Stimulated activated naive CD8-positive, alpha-beta T cell treated with anti-CD3 and anti-CD28 coated beads, Interleukin-15, Interleukin-2, amounts not matched to agents 100 U/mL and 50 U/mL, for 24 hours (primary cell): ENCODE results near the gene ABCC4.
"Not testable (repeated sequence)": the region's sequence is repeated elsewhere in the genome, so short reads cannot be mapped to it uniquely, and the experiment has no call there.

Source experiments
- ATAC-seq: fragments of 150-1000 bp; cut with Tn5 transposase; one replicate; pipeline ENCODE4 v1.10.0; 2021
- DNase-seq: peaks from one replicate; pipeline ENCODE4 v3.0.0; 2021

Gene ABCC4

DNA sequence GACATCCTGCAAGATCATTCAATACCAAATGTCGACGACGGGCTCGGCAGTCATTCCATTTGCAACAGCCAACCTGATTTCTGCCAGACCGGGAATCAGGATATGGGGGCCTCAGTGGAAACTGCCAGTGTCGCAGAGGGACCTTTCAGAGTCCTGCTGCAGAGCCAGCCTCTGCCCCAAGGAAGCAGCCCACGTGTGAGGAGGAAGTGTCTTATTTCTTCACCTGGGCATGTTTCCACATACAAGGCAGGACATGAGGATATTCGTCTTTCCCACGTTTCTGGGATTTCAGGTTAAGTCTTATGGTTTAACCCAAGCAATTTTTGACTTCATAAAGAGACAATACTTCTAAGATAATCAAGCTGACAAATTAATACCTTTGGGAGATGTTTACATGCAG is 69.9 kb downstream of the ABCC4 start:
- ATAC-seq (no peak), DNase-seq (no peak)

DNA sequence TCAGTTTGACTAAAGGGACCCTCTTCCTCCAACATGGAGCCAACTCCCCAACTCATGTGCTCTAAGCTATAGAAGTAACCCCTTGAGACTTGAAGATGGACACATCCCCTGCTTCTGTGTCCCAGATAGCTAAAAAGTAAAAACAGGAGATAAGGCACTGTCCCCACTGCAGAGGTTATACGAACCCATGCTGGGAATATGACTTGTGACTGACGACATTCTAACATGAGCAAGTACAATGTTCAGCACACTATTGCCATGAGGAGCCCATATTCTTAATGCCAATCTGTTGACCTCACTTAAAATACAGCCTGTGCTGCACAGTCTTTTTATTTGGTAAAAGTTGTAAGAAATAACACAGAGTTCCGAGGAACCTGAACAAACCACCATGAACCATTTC is 71.4 kb downstream of the ABCC4 start:
- ATAC-seq (no peak), DNase-seq (no peak)

DNA sequence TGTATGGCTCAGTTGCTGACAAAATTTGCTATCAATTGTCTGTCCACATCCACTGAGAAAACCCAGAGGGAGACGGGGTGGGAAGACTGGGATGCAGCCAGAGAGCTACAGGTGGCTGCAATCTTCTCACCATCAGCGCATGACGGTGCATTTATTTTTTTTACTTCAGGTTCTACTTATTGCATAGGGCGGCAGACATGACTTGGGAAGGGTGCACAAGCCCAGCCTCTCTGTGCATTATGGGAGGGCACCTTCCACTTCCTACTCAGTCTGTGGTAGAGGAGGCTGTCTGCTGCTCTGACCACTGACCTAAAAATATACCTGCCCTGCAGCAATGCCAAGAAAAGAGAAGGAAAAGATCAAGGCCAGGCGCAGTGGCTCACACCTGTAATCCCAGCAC is 73.1 kb downstream of the ABCC4 start:
- DNase-seq (no peak), ATAC-seq (no peak)

DNA sequence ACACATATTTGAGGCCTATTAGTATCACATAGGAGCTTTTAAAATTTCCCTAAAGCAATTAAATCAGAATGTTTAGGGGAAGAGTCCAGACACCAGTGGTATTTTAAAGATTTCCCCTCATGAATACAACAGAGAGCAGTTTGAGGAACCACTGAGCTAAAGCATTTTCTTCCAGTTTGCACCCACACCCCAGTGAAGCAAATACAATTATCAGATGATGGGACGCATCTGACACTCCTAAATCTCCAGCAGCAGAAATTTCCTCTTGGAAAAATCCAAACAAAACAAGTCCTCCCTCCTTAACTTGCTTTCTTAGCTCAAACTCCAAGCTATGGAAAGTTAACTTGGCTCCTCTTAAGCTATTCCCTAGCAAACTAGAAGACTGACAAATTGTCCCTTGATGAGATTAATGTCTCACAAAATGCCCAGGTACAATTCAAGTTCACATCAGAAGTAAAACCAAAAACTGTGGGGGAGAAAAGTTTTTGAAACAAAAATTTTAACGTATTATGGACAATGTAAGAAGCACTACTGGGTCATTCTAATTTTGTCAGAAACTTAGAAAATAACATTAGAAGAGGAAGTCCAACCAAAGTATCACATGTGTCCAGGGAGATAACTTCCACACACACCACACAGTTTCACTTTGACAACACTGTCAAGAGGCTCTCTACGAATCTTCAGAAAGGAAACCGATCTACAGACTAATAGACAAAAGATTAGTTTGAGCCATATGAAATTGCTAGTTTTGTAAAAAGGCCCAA is 74.1 kb downstream of the ABCC4 start:
- DNase-seq (no peak), ATAC-seq (no peak)

DNA sequence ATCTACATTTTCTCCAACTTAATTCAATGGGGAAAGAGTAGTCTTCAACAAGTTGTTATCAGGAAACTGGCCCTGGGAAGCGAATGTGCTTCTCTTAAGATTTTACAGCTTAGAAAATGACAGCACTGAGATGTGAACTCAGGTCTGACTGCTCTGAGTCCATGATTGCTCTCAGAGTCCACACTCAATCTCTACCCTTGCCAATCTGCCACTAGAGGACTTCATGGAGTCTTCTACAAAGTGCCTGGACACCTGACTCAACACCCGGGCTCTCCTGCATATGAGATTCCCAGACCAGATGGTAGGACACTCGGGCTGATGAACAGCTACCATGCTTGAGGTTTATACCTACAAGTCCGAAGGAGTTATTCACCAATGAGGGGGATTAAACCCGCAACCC is 74.8 kb downstream of the ABCC4 start:
- DNase-seq (no peak), ATAC-seq (no peak)

DNA sequence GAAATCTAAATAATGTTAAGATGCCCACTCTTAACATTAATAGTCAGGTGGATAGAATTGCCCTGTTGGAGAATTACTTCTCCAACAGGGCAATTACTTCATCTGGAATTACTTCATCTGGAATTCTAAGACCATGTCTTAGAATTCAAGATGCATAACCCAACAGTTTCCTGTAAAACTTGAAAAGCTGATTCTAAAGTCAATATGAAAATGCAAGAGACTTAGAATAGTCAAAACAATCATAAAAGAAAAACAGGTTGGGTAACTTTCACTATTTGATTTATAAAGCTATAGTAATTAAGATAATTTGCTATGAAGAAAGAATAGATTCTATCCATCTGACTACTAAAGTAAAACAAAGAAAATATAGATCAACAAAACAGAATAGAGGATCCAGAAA is 75.2 kb downstream of the ABCC4 start:
- DNase-seq, result no peak
- no peak for ATAC-seq

DNA sequence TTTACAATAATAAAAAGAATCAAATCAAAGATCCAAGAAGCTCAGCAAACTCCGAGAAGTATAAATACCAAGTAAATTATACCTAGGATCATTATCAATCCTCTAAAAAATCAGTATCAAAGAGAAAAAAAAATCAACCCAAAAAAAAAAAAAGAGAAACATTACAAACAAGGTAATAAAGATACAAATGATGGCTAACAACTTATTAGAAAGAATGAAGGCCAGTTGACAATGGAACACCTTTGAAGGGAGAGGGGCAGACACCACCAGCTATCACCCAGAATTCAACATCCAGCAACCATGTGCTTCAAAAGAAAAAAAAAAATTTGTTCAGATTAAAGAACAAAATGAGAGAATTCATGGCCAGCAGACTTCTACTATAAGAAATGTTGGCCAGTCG is 77.2 kb downstream of the ABCC4 start:
- DNase-seq (no peak), ATAC-seq (no peak)

DNA sequence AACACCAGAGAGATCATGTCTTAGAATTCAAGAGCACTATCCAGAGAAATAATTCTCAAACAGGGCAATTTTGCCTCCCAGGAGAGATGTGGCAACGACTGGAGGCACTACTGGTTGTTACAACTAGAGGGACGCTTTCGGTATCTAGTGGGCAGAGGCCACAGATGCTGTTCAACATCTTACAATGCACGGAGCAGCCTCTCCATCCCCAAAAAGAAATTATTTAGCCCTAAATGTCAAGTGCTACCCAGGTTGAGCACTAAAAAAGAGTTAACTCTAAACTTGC is 78.6 kb downstream of the ABCC4 start:
- ATAC-seq, result no peak
- no peak for DNase-seq

DNA sequence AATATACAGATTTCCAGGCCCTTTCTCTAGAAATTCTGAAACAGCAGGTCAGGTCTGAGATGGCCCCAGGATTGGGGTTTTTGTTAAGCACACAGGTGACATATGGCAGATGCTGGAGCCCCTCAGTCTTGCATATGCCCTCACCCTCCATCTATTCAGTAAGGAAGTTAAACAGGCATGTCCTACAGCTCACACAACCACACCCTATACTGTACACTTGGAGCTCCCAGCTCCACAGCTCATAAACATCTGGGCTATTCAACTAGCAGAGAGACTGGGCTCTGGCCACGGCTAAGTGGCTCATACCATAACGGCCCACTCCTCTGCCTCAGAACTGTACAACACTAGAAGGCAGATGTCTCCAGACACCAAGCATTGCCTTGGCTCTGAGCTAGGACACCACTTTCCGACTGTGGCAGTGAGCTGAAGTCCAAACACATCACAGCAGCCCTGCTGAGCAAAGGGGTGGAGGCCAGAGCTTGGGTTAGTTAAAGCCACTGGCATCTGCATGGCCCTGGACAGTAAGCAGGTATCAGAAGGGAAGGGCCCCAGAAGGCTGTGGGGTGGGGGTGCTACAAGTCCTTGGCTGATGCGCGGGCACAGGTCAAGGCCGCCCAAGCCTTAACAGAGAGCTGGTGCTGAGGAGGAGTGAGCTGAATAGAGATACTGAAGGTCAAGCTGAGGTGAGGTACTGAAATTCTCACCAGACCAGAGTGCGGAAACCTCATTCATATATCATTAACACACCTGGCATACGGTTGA is 79.1 kb downstream of the ABCC4 start:
- DNase-seq (no peak), ATAC-seq (no peak)

DNA sequence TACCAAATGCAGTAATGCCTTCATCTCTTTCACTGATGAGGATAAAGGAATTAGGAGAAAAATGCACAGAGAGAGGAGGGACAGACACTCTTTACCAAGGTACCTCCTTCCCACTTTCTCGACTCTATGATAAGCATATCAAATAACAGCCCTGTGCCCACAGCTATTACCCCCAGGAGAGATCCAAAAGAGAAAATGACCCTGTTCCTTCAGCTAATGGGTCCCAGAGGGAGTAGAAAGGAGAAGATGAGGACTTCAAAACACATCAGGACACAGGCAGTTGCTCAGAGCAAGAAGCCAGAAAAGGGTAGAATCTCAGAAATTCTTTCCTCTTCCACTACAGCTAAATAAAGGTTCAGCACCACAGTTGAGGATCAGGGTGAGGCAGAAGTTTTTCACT is 80.6 kb downstream of the ABCC4 start:
- ATAC-seq (no peak), DNase-seq (no peak)

DNA sequence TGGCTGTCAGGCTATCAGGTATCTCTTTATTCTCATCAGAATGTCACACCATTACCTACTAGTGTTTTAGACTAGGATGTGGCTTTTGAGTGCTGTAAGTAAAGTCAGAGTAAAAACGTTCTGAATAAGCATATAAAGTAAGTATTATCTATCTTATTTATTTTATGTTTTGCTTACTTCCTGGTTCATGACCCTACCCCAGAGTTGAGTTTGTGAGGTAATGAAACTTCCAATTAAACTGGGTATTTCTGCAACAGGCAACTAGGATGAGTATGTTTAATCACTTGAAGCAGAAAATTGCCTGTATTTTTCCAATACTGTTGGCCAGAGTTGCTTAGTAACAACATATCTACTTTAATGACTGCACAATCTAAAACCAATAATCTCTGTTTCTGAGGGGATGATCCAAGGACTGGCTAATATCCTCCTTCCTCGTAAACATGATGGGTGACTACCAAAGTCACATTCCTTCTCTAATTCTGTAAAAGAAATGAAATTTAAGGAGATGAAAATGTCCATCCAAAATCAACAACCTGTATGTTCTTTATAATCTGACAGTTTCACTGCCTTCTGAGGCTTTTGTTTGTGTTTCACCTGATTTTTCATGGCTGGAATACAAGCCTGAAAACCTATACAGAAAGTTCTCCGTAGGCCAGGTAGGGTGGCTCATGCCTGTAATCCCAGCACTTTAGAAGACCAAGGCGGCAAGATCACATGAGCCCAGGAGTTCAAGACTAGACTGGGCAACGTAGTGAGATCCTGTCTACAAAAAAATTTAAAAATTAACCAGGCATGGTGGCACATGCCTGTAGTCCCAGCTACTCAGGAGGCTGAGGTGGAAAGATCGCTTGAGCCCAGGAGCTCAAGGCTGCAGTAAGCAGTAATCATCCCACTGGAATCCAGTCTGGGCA is 83.1 kb downstream of the ABCC4 start:
- no peak for DNase-seq
- ATAC-seq, result no peak

DNA sequence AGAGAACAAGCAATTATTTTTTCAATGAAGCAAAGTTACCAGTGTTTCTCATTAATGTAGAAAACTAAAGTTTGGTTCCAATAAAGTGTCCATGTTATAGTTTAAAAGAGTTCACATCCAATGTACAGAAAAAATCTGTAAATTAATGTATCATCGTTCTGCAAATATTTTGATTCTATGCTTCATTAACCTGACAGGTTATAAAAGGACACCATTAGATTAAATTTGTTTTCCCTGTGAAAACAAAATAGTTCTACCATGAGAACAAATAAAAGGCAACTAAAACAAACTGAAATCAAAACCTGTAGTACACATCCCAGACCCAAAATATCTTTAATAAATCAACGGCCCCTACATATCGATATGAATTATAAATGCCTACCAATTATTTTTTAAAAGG is 85.1 kb downstream of the ABCC4 start:
- no peak for ATAC-seq
- DNase-seq, result no peak

DNA sequence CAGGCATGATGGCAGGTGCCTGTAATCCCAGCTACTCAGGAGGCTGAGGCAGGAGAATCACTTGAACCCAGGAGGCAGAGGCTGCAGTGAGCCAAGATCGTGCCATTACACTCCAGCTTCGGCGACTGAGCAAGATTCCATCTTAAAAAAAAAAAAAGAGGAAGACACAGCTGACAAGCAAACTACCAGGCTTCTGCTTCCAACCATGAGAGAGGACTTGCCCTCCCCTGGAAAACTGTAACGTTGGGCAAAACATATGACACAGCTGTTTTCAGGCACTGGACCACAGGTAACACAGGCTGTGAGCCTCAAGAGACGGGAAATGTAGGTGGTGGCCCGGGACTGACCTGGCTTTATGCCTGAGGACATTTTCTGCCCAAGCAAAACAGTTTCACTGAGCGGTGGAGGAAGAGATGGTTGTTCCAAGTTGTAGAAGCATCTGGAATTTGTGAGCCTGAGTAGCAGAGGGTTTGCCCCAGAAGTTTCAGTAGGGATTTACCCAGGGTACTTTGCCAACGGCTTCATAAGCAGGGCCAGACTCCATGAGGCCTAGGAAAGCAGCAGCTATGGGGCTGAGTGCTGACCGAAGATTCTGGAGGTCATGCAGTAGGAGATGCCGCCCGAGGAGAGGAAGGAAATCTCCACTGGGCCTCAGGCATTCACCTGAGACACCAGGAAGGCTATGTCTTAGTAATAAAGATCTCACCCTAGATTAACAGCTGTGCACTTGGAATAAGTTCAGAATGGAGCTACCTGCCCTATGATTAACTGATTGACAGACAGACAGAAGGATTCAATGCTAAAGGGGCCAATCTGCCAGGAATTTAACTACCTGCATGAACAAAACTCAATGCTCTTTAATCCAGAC is 88.0 kb downstream of the ABCC4 start:
- DNase-seq (no peak), ATAC-seq (no peak)

DNA sequence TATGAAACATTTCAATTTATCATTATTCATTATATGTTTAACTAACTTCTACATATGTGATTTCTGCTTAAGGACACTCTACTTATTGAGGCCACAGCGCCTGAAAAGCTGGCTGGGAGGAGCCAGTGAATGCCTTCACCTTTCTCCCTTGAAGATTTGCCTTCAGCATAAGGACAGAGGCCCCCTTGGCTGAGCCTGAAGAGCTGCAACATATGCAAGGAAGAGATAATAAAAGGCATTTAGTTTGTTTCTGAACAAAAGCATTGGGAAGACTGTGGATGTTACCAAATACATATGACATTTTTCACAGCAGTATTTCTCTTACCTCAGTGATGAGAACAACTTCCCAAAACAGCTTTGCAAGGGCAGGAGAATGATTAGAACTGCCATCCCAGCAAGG is 92.1 kb downstream of the ABCC4 start:
- DNase-seq (no peak), ATAC-seq (no peak)

DNA sequence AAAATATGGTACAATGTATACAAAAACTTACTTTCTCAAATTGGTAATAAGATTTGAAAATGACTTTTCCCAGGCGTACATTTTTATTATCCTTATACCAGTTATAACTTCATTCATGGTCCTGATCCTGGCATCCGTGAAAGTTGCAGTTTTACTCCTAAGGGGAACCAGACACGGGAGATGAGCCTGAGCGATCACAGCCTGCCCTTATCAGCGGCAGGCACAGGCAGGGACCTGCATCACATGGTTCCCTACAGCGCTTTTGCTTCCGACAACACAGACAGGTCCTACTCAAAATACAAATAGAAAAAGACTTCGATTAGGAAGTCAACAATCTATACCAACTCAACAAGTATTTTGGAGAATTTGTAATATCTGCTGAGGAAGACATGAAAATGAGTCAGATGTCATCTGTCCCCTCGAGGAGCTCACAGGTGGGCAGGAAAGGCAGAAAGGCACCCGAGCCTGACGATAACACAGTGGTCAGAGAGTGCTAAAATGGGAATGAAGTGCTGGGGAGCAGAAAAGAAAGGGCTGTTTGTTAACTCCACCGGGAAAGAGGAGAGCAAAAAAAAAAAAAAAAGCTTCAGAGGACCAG is 93.4 kb downstream of the ABCC4 start:
- DNase-seq (no peak), ATAC-seq (no peak)

DNA sequence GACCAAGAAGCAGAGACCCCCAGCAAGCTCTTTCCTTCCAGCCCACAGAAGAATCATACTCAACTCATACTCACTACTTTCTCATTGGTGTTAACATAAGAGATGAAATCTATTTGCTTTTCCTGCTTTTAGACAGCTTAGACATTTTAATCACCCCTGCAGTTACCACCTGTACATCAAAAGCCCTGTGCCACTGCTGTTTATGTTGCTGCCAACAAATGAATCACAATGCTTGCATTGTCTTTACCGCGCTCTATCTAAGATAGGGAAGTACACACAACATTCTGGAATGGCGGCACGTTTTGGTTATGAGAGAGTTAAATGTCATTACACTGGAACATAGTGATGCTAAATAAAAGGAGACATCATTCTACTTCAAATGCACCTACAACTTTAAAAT is 95.1 kb downstream of the ABCC4 start:
- ATAC-seq, result no peak
- DNase-seq, result no peak

DNA sequence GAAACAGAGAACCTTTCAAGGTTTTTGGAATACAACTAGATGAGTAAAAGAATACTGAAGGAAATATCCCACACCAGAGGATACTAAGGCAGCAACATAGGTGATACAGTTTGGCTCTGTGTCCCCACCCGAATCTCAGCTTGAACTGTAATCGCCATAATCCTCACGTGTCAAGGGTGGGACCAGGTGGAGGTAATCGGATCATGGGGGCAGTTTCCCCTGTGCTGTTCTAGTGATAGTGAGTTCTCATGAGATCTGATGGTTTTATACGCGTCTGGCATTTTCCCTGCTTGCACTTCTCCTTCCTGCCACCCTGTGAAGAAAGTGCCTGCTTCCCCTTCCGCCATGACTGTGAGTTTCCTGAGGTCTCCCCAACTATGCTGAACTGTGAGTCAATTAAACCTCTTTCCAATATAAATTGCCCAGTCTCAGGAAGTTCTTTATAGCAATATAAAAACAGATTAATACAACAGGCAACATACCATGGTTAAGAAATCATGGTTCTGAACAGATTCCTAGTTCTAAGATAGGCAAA is 97.0 kb downstream of the ABCC4 start:
- DNase-seq (no peak), ATAC-seq (no peak)

DNA sequence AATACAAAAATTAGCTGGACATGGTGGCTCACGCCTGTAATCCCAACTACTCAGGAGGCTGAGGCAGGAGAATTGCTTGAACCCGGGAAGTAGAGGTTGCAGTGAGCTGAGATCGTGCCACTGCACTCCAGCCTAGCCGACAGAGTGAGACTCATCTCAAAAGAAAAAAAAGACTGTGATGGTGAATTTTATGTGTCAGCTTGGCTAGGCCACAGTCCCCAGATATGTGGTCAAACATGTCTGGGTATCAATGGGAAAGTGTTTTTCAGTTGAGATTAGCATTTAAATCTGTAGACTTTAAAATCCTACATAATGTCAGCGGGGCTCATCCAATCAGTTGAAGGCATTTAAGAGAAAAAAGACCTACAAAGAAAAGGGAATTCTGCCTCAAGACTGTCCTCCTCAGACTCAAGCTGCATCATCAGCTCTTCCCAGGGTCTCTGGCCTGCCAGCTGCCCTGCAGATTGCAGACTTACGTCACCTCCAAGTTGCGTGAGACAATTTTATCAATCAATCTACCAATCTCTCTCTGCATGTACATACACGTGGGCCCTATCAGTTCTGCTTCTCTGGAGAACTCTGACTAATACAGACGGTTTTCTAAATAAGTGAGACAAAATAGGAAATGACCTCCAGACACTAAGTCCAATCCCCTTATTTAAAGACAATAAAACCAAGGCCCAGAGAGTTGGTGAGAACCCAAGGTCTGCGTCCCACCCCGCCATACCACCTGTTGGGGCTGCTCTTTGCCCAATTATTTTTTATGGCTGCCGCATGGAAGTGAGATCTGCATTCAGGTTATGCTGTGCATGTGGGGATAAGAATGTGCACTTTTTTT is 99.2 kb downstream of the ABCC4 start:
- no peak for ATAC-seq
- DNase-seq, result no peak

DNA sequence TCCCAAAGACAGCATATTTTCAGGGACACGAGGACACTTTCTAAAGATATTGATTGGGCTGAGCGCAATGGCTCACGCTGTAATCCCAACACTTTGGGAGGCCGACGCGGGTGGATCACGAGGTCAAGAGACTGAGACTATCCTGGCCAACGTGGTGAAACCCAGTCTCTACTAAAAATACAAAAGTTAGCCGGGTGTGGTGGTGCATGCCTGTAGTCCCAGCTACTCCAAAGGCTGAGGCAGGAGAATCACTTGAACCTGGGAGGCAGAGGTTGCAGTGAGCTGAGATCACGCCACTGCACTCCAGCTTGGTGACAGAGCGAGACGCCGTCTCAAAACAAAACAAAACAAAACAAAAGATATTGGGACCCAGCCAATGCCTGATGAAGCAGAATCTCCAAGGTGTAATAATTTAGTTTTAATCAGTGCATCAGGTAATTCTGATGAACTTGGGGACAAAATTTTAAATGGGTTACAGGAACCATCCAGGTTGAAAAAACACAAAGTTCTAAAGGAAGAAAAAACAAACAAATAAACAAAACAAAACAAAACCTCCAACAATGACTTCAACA is 100.8 kb downstream of the ABCC4 start:
- not testable (repeated sequence) for DNase-seq, ATAC-seq

DNA sequence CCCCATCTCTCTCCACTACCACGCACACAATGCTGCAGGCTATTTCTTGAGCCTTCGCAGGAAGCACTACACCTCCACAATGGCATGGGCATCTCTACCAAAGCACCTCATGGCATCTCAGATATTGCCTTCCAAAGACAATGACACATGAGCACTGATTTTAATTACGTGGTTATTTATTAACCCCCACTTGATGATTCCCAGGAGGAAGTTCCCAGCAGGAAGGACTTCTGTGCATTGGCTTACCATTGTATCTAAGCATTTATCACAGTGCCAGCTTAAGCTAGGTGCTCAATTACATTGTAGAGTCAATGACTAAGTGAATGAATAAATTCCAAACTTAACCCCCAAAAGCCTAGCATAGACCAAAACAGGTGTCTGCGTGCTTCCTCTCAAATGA is 101.4 kb downstream of the ABCC4 start:
- DNase-seq (no peak), ATAC-seq (no peak)
